GM19438 (cell line): ENCODE data around the gene ARMC9.
"Not testable (repeated sequence)": the region's sequence is repeated elsewhere in the genome, so short reads cannot be mapped to it uniquely, and the experiment has no call there.

Experiments used
- ATAC-seq: cut with Tn5 transposase; IDR thresholded peaks from one replicate; pipeline ENCODE4 v1.9.1; 2021; ENCODE audit warnings: low read depth; ENCODE audit not compliant: unreplicated experiment

ARMC9 gene

DNA sequence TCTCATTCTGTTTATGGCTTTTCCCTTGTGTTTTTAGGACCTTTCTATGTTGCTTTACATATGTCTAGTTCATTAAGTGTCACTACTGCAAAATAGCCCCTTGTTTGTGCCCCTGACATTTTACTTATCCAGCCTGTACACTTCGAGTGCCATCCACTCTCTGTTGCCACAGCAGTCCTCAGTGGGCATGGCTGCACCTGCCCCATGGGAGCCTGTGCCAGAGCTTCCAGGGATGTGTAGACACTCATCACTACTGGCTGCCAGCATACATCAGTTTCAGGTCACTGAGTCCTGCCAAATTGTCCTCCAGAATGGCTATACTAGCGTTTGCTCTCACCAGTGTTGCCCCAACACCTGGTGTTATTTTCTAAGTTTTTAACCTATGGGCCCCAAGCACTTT lies 80.4 kb downstream of the ARMC9 start:
- no peak for ATAC-seq

DNA sequence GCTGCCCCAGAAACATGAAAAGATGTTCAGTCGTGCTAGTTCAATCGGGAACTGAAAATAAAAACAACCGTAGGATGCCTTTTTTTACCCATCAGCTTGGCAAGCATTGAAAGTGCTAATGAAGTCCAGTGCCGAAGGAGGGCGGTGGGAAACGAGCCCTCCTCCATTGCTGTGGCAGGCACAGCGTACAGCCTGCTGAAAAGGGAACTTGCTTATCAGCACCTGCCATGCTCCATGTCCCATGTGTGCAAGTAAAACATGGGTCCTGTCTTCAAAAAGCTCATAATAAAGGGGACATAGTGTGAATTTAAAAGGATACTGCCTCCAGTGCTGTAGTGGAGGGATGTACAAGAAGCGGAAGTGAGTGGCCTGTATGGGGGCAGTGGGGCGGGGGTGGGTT lies 82.4 kb downstream of the ARMC9 start:
- no peak for ATAC-seq

DNA sequence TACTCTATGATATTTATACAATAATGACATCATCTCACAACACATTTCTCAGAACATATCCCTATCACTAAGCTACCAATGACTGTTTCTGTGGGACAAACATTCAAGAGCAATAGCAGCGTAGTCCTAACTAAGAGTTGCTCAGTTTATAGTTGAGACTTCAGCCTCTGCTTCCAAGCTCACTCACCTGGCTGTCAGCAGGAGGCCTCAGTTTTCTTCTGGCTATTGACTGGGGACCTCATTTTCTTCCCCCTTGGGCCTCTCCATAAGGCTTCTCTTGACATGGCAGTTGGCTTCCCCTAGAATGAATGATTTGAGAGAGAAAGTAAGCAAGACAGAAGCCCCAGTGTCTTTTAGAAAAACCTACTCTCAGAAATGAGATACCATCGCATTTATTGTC lies 85.9 kb downstream of the ARMC9 start:
- no peak for ATAC-seq

DNA sequence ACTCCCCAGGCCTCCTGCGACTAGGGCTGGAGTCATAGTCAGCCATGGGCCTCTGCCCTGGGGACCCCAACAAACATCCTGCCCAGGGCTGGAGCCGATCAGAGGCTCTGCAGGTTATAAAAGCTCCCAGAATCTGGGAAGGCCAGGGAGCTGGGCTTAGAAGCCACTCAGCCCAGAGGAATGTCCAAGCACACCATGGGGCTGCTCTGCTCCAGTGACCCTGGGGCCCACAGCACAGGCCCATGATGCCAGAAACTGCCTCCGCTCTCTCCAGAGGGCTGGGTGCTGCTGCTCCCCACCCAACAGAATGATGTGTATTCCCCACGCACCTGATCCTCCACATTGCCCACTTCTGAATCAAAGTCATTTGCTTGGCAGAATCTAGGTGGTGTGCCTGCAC lies 88.5 kb downstream of the ARMC9 start:
- ATAC-seq, result no peak

DNA sequence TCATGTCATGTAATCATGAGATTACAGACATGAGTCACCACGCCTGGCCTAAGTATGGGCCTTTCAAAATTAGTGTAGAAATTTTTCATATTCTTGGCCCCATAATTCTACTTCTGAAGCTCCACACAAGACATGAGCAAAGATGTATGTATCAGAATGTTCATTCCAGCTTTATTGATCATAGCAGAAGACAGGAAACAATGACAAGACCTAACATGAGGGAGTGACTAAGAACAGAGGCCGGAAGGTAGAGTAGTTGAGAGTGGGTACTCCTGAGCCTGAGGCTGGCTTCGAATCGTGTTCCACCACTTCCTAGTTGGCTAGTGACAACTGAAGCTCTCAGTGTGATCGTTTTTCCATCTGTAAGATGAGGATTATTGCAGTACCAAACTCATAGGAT lies 89.3 kb downstream of the ARMC9 start:
- no peak for ATAC-seq

DNA sequence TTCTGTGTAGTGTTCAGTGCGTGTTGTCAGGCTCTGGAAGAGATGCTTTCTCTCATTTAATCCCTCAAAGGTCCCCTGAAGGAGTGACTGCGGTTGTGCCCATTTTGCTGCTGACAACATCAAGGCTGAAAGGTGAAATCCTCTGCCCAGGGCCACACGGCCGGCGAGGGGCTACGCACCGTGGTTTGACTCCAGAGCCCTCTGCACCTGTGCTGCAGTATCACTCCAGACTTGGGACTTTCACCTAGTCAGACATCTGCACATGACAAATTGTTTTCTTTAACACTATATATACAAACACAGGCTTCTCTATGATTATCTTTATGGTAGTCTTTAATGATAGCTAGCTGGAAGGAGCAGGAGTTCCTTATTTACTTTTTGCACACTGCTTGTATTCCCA lies 90.2 kb downstream of the ARMC9 start:
- ATAC-seq, result no peak

DNA sequence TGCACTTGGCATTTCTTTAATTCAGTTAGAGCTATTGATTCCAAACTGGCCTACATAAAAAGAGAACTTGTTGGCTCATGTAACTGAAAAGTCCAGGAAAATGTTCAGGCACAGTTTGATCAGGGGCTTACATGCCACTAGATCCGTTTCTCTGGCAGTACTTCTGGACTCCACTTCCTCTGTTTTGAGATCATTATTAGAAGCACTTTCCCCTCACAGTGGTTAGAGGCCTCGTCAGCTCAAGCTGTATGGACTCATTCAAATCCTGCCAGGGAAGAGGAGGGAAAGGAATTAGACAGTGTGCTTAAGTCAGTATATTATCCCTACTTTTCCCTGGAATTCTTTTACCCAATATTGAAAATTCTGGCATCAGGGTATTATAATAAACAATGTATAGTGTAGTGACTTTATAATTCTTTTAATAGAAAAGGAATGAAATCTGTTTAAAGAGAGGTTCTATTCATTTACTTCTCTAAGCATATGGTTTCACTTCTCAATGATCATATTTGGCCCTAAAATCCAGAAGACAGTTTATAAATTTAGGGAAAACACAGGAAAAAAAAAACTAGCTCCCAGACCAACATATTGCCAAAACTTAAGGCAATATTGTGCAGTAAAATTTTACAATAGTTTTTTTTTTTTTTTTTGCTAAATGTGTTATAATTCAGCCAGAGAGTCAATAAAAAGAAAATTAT lies 92.0 kb downstream of the ARMC9 start:
- no peak for ATAC-seq

DNA sequence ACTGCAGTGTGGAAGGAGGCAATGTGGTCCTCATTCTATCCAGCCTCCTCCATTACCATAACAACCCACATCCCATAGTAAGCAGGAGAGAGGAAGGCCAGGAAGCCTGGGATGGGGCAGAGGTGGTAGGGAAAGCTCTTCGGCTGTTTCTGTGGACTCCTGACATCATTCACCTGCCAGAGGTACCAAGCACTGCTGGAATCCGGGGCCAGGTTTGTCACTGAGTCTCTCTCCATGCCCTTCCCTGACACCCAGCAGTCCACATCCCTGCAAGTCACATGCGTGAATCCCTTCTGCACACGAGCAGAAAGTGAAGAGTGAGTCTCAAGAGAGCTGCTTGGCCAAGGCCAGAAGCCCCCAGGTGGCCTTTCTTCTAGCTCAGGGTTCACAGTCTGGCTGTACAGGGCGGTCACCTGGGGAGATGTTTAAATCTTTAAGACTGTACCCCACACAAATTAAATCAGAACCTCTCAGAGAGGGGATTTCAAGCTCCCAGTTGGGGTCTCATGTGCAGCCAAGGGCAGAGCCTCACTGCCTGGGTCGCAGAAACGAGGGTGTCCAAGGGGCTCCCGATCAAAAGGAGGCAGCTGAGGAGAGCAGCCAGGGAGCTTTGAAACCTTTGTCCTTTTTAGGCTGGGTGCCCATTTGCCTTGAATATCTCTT lies 94.2 kb downstream of the ARMC9 start:
- ATAC-seq, result no peak

DNA sequence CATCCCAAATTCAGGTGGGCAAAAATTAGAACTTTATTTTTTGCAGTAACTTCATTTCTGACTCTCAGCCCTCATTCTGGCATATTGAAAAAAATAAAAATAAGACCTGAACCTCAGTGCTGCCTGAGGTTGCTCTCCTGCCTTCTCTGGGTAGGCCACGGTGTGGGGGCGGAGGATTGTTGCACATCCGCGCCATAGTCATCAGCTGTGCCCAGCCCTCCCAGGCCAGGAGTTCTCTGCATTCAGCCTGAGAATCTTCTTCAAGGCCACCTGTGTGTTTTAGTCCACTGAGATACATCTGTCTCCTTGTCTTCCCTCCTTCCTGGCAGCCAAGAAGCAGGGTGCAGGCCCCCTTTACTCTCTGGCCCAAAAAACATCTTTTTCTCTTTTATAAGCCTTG lies 94.7 kb downstream of the ARMC9 start:
- ATAC-seq, result no peak

DNA sequence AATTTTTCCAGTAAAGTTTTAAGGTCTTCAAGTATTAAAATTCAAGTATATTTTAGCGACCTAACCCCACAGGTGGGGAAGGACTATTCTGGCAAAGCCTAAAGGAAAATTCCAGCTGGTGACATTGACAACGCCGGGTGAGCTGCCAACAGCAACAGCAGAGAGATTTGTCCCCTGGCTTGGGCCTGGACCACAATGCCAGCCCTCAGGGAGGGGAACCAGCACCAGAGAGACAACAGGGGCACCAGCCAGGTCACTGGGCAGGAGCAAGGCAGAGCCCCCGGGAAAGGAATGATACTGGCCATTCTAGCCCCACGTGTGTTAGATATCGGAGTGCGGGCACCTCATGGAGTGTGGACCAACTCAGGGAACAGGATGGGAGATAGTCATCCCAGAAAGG lies 95.7 kb downstream of the ARMC9 start:
- no peak for ATAC-seq

DNA sequence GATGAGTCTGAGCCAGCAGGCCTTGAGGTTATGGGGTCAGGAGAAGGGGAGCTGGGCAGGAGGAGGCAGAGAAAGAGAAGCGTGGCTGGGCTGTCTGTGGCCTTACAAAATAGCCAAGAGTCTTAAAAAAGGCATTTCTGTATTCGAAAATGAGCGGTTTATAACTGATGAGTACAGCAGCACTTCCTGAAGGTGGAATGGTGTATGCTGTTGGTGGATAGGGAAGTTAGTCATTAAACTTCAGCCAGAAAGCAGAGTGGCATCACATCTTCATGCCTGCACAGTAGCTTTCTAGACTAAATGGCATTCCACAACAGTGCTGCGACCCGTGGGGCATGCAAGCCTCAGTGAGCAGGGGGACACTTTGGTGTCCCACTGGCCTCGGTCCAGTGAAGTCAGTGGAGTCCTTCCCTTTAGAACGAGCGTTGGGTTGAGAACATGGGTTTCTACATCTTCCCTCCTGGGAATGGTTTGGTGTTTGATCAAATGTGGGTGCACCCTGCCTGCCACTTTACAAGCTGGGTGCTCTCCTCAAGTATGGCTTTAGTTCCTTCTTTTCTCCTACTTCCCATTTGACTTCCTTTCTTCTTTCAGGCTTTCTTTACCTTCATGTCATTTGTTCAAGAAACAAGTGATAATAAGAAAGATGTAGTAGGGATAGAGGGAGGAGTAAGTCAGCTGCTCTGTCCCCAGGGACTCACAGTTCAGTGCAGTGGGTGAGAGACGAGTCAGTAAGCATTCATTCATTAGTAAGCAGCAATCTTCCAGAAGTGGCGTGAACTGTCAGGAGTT lies 96.3 kb downstream of the ARMC9 start:
- ATAC-seq, result no peak

DNA sequence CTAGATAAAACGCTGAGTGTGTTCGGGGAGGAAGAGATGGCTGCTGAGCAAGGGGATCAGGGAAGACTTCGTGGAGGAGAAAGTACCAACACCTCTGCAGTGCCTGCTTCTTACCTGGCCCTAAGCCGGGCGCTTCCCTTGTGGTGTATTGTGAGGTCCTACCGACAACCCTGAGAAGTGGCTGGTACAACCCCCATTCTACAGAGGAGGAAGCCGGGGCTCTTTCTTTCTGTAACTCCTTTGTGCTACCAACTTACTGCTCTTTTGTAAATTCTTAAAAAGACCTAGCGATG lies 96.9 kb downstream of the ARMC9 start:
- ATAC-seq, result no peak

DNA sequence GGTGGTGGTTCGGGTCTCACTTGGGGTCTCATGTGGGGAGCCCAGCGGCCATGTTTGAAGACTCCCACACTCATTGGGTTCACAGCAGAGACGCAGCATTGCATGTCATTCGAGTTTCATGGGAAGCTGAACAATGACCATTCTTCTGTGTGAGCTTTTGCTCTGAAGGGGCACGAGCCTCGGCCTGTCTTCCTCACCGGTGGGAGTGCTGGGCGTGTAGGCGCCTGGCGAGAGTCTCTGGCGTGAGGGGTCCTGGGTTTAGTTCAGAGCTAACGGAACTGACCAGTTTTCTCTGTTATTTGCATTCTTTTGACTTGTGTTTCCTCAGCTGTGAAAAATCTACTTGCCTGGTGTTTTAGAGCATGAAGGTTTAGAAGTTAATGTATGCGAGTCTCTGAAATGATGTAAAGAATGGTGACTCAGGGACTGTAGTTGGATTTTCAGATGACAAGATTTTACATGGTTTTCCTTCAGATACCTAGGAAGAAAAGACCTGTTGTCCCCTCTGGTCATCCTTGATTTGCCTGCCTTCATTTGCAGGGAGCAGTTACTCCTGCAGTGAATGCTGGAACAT lies 98.1 kb downstream of the ARMC9 start:
- no peak for ATAC-seq

DNA sequence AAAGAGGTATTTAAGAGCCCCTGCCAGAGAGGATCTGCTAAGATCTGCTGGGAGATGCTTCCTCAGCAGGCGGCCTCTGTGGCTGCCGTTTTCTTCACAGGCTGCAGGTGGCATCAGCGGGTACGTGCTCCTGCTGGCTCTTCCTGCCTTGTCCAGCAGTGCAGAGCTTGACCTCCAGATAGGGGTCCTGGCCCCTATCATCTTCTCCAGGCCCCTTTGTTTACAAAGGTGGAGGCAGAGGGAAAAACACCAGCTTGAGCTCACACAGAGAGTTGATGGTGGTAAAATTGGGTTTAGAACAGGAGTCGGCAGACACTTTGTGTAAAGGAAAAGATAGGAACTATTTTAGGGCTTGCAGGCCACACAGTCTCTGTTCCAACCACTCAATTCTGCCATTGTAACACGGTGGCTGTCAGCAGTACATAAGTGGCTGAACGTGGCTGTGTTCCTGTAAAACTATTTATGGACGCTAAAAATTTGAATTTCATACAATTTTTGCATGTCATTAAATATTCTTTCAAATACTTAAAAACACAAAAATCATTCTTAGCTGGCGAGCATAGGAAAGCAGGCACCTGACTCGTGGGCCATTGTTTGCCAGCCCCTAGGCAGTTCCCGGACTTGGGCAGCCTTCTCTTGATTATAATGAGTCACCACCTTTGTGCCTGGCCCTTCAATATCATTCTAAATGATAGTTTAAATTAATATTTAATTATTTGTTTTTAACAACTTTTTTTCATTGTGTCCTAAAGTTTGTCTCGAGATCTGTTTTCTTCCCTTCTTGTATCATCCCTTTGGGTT lies 98.9 kb downstream of the ARMC9 start:
- peak; percentile 42 for ATAC-seq

DNA sequence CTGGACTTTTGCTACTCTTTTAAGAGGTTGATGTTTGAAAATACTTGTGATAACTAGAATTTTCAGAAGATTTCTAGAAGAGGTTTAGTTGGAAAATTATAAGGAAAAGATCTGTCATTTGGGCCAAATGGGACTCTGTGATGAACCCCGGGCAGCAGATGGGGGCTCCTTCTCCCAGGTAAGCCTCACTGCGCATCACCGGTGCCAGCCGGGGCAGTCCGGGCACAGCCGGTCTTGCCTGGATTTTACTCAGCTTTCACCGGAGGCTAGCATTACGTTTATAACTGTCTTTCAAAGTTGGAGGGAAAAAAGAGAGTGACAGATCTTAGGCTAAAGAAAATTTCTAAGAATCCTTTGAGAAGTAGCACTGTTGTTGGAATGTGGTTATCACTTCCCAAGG lies 99.7 kb downstream of the ARMC9 start:
- ATAC-seq, result no peak

DNA sequence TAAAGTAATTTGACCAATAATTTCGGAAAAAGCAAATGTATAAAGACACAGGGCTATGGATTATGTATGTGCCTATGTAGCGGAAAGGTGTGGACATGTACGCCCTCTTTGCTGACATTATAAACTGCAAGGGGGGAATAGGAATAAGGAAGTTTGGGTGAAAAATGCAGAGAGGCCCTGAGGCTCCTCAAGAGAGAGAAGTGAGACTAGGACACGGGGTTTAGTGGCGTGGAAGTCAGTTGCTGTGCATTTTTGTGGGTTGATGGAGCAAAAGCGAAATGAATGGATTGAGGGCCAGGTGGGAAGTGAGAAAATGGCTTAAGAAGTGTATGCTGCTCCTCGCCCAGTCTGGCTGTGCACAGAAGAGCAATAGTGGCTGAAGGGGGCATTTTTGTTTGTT lies 100.8 kb downstream of the ARMC9 start:
- peak; percentile 42 for ATAC-seq

DNA sequence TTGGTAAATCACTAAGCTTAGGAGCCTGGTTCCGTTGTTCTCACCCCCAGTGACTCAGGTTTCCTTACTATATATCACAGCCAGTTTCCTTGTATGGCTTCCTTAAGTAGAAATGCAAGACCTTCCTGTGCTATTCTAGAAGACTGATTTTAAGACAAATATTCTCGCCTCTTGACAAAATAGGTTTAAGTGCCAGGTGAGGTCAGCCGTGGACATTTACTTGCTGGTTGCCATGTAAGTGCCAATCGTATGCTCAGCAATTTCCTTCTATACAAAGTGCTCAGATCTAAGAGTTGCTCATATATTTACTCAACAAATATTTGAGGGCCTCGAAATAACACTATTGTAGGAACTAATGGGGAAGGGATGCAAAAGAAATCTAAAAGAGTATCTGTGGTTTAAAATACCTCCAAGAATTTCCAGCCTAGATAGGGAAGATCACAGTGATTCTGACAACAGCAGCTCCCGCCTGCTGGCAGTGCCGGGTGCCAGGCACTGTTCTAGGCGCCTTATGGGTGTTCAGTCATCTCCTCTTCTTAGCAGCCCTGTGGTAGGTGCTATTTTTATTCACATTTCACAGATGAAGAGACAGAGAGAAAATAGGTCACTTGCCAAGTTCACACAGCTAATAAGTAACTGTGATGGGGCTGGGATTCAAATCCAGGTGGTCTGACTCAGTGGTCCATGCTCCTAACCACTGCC lies 101.7 kb downstream of the ARMC9 start:
- ATAC-seq, result no peak

DNA sequence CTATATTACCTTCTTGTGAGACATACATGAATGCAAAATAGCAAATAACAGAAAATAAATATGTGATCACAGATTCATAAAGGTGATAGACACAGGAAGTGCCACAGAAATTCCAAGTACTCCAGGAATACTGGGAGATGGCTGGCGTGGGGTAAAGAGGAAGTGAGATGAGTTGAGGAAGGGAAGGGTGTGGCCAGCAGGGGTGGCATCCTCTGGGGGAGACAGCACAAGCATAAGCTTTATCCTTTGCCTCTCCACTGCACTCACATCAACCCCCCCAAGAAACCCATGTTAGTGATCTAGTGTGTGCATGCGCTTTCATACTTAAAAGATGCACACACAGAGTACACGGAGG lies 102.3 kb downstream of the ARMC9 start:
- no peak for ATAC-seq

DNA sequence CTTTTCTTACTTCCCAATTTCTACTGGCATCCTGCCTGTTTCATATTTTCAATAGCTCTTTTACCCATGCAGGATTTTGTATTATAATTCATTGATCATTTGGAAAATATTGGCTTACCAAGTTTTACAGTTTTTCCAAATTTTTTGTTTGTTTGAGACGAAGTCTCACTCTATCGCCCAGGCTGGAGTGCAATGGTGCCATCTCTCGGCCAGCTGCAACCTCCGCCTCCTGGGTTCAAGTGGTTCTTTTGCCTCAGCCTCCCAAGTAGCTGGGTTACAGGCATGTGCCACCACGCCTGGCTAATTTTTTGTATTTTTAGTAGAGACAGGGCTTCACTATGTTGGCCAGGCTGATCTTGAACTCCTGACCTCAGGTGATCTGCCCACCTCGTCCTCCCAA lies 105.8 kb downstream of the ARMC9 start:
- not testable (repeated sequence) for ATAC-seq

DNA sequence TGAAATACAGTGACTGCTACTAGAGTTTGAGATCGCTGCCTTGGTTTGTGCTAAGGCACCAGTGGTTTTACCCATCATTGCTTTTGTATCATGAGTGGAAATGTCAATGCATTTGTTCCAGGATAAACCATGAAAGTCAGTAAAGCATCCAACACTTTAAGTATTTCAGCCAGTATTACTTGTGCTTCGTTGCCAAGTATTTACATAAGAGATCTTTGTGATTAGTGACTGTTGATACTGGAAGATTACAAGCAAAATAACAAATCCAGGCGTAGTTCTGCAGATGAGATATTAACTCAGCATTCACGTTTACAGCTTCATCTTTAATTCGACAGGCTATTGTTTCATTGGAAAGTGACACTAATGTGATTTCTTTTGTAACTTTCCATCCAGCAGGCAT lies 106.8 kb downstream of the ARMC9 start:
- ATAC-seq, result no peak
